Measurements from ENCODE around the gene RPUSD3.

RPUSD3 gene

GRCh38 chr3:9808345-9809037, 35.3 kb downstream of the RPUSD3 start:
- TF ChIP-seq CTCF (IDR thresholded peaks at IDR 0.05; ENCODE audit: borderline replicate concordance, insufficient read depth, low read depth, low read length), result peak; percentile 30; the same call in 1 of the 2 replicates

GRCh38 chr3:9807981-9808344, 35.8 kb downstream of the RPUSD3 start:
- TF ChIP-seq CTCF (IDR thresholded peaks at IDR 0.05; ENCODE audit: borderline replicate concordance, insufficient read depth, low read depth, low read length), result no peak
- H3K4me3 ChIP-seq (ENCODE audit: low read depth, low read length), result no peak overlapping the region

More at GRCh38 chr3:9808345-9809037, 35.3 kb downstream of the RPUSD3 start:
- no peak overlapping the region for H3K4me3 ChIP-seq (ENCODE audit: low read depth, low read length)

- H3K4me3 ChIP-seq (ENCODE audit: low read depth, low read length), result no peak overlapping the region
- TF ChIP-seq CTCF (IDR thresholded peaks at IDR 0.05; ENCODE audit: borderline replicate concordance, insufficient read depth, low read depth, low read length), result no peak
These were observed 36.9 kb downstream of the RPUSD3 start for GRCh38 chr3:9806688-9807589.

- no peak for TF ChIP-seq CTCF (IDR thresholded peaks at IDR 0.05; ENCODE audit: borderline replicate concordance, insufficient read depth, low read depth, low read length)
- H3K4me3 ChIP-seq (ENCODE audit: low read depth, low read length), result no peak overlapping the region
These were observed 37.7 kb downstream of the RPUSD3 start for GRCh38 chr3:9806137-9806536.

GRCh38 chr3:9804996-9805395, 38.8 kb downstream of the RPUSD3 start:
- no peak for TF ChIP-seq CTCF (IDR thresholded peaks at IDR 0.05; ENCODE audit: borderline replicate concordance, insufficient read depth, low read depth, low read length)

GRCh38 chr3:9803494-9803893, 40.3 kb downstream of the RPUSD3 start:
- H3K4me3 ChIP-seq (ENCODE audit: low read depth, low read length), result no peak overlapping the region
- no peak for TF ChIP-seq CTCF (IDR thresholded peaks at IDR 0.05; ENCODE audit: borderline replicate concordance, insufficient read depth, low read depth, low read length)

More at GRCh38 chr3:9804996-9805395, 38.8 kb downstream of the RPUSD3 start:
- no peak overlapping the region for H3K4me3 ChIP-seq (ENCODE audit: low read depth, low read length)
